ENCODE results near the gene PLEK. TPM values are rescaled to one million over a fixed set of nuclear protein-coding genes. Genes with fewer than 3 reads are reported as not detected.

The PLEK gene
- total RNA-seq, 1 donor from 2014 or later = 3.2 TPM

DNA sequence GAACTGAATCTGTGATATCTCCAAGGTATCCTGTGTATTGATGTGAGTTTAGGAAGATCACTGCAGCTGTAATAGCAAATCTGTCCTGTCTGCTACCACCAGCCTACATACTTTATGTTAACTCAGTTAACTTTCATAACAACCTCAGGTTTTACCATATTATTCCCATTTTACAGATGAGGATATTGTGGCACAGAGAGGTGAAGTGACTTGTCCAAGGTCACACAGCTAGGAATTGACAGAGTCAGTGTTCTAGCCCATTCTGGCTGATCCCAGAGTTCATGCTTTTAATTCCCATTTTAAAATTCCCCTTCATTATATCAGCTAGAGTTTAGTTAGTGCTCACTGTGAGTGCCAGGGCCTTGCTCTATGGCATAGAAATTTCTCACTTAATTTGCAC is 49.4 kb downstream of the PLEK start:
- no peak for DNase-seq (ENCODE audit: low spot score)

DNA sequence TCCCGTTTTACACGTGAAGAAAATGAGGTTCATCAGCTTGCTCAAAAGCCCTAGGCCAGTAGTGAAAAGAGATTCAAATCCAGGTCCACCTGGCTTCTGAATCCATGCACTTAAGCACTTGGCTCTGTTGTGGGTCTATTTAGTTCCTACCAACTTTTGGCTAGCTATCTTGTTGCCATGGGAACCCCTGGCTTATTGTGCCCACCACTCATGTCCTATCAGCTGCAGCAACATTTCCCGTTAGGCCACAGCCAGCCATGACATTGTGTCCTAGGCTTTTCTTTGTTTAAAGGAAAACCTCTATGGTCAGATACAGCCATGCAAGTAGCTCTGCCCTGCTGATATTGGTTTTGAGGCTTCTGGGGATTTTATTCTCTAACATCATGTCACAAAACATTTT is 49.8 kb downstream of the PLEK start:
- H3K27me3 Mint-ChIP-seq (ENCODE audit: insufficient read depth) = peaks cover 4% of the 10 kb centered on the region
- DNase-seq (ENCODE audit: low spot score) = no peak
- intact Hi-C loops (cut with micrococcal nuclease) = no loop called here
- H3K9me3 Mint-ChIP-seq = no peaks in the 10 kb centered on the region
- peaks cover 26% of the 10 kb centered on the region for H3K4me1 Mint-ChIP-seq (ENCODE audit: low read depth)
- no peak overlapping the region for H3K27ac Mint-ChIP-seq
- H3K36me3 Mint-ChIP-seq (ENCODE audit: low read depth) = no peaks in the 10 kb centered on the region
- no peak overlapping the region for H3K4me3 Mint-ChIP-seq

More for the DNA sequence above, 49.4 kb downstream of the PLEK start:
- Mint-ChIP-seq H3K27me3 (ENCODE audit: insufficient read depth) (peaks cover 2% of the 10 kb centered on the region), H3K9me3 (peaks cover under 1% of the 10 kb centered on the region), H3K27ac (no peak overlapping the region), H3K36me3 (ENCODE audit: low read depth) (no peaks in the 10 kb centered on the region), H3K4me1 (ENCODE audit: low read depth) (peaks cover 26% of the 10 kb centered on the region), H3K4me3 (no peak overlapping the region)
- intact Hi-C loops (cut with micrococcal nuclease) = no loop called here

- Mint-ChIP-seq H3K27me3 (ENCODE audit: insufficient read depth) (peaks cover 4% of the 10 kb centered on the region), H3K9me3 (no peaks in the 10 kb centered on the region), H3K36me3 (ENCODE audit: low read depth) (no peaks in the 10 kb centered on the region), H3K4me1 (ENCODE audit: low read depth) (peaks cover 29% of the 10 kb centered on the region), H3K4me3 (no peak overlapping the region), H3K27ac (no peak overlapping the region)
- intact Hi-C loops (cut with micrococcal nuclease) = no loop called here
- DNase-seq (ENCODE audit: low spot score) = no peak
Measured at GRCh38 chr2:68415521-68415920, 50.4 kb downstream of the PLEK start.

- no peak for DNase-seq (ENCODE audit: low spot score)
- H3K27me3 Mint-ChIP-seq (ENCODE audit: insufficient read depth) = peaks cover 4% of the 10 kb centered on the region
- peaks cover 35% of the 10 kb centered on the region for H3K4me1 Mint-ChIP-seq (ENCODE audit: low read depth)
- no peak overlapping the region for H3K4me3 Mint-ChIP-seq
- no peaks in the 10 kb centered on the region for H3K9me3 Mint-ChIP-seq
- H3K27ac Mint-ChIP-seq = no peak overlapping the region
- H3K36me3 Mint-ChIP-seq (ENCODE audit: low read depth) = no peaks in the 10 kb centered on the region
- intact Hi-C loops (cut with micrococcal nuclease) = no loop called here
Measured at GRCh38 chr2:68416081-68416675, 51.1 kb downstream of the PLEK start.

DNA sequence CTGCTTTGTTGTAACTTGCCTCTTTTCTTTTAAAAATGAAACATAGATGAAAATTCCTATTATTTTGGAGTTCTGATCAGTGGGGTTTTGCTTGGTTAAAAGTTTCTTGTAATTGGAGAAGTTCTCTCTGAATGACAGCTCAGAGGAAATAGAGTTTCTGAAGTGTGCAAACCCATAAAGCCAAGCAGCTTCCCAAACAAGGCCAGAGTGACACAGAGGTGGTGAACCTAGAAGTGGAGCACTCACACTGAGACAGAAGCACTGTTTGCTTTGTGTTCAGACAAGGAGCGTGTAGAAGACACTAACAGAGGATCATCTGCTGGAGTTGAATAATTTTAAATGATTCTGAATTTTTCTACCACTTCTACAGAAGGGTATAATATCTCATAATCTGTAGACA is 52.8 kb downstream of the PLEK start:
- Mint-ChIP-seq H3K9me3 (peaks cover 7% of the 10 kb centered on the region), H3K4me3 (no peak overlapping the region), H3K27me3 (ENCODE audit: insufficient read depth) (peaks cover 4% of the 10 kb centered on the region), H3K4me1 (ENCODE audit: low read depth) (peaks cover 33% of the 10 kb centered on the region), H3K27ac (peak overlapping the region; percentile 11), H3K36me3 (ENCODE audit: low read depth) (peaks cover 3% of the 10 kb centered on the region)
- intact Hi-C loops (cut with micrococcal nuclease) = no loop called here
- no peak for DNase-seq (ENCODE audit: low spot score)

DNA sequence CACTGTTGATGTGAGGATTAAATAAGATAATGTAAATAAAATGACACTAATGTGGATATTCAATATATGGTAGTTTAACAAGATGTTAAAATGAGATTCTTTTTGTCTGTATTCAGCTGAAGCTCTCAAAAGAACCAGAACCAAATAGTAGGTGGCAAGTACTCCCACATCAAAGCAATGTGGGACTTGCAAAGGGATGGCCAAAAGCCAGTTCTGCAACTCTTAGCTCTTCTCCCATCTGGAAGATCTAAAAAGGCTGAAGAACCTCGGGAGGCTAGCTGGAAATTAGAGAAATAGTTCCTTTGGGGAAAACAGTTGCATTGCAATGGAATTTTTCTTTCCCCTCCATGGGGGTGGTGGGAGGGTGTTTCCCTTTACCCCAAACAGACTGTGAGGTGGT is 53.3 kb downstream of the PLEK start:
- H3K4me3 Mint-ChIP-seq = no peak overlapping the region
- DNase-seq (ENCODE audit: low spot score) = no peak
- no peak overlapping the region for H3K27ac Mint-ChIP-seq
- H3K36me3 Mint-ChIP-seq (ENCODE audit: low read depth) = peaks cover 3% of the 10 kb centered on the region
- peaks cover 33% of the 10 kb centered on the region for H3K4me1 Mint-ChIP-seq (ENCODE audit: low read depth)
- H3K9me3 Mint-ChIP-seq = peaks cover 7% of the 10 kb centered on the region
- intact Hi-C loops (cut with micrococcal nuclease) = no loop called here
- peaks cover 4% of the 10 kb centered on the region for H3K27me3 Mint-ChIP-seq (ENCODE audit: insufficient read depth)

DNA sequence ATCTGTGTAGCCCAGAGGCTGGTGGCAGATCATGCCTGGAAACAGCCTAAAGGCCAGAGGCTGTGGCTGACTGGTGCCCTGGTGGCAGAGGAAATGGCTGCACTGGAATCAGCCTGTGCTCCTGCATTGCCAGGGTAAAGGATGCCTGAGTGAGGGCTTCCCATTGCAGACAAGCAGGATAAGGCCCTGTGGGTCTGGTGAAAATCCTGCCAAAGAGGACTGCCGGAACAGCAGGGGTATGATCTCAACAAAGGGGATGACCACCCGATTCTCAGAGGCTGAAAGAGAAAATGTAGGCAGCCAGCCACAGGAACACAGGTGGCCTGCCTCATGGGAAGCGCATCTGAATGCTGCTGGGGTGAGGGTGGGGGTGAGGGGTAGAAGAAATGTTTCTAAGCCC is 53.8 kb downstream of the PLEK start:
- no peak for DNase-seq (ENCODE audit: low spot score)
- Mint-ChIP-seq H3K27ac (no peak overlapping the region), H3K9me3 (peaks cover 7% of the 10 kb centered on the region), H3K4me3 (no peak overlapping the region), H3K4me1 (ENCODE audit: low read depth) (peaks cover 33% of the 10 kb centered on the region), H3K27me3 (ENCODE audit: insufficient read depth) (peaks cover 4% of the 10 kb centered on the region), H3K36me3 (ENCODE audit: low read depth) (peaks cover 3% of the 10 kb centered on the region)
- intact Hi-C loops (cut with micrococcal nuclease) = no loop called here

DNA sequence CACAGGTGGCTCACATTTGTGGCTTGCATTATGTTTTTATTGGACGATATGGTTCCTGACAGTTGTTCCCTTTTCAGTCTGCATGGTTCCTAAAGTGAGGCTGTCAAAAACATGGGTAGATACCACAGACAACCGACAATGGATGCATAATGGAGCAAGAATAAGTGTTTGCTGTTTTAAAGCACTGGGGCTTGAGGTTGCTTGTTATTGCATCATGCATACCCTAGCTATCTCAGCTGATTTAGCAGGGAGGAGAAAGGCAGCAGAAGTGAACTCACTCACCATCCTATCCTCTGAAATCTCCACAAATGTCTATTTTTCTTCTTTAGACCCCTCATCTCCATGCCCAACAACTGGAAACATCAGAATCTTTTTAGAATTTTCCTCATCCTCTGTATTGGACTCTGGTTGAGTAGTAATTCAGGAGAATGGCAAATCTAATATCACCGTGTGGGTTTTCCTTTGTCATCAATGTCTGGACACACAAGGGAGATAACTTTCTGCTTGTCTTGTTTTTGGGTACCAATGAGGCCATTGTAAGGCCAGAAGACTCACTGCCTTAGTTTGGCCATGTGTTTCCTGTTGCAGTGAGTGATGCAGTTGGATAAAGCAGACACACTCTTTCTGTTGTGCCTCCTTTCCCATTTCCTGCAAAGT is 55.3 kb downstream of the PLEK start:
- no peak overlapping the region for H3K27ac Mint-ChIP-seq
- H3K9me3 Mint-ChIP-seq = peaks cover 7% of the 10 kb centered on the region
- peaks cover 33% of the 10 kb centered on the region for H3K4me1 Mint-ChIP-seq (ENCODE audit: low read depth)
- no peak overlapping the region for H3K4me3 Mint-ChIP-seq
- H3K36me3 Mint-ChIP-seq (ENCODE audit: low read depth) = peaks cover 3% of the 10 kb centered on the region
- peaks cover 4% of the 10 kb centered on the region for H3K27me3 Mint-ChIP-seq (ENCODE audit: insufficient read depth)
- DNase-seq (ENCODE audit: low spot score) = no peak
- intact Hi-C loops (cut with micrococcal nuclease) = no loop called here

DNA sequence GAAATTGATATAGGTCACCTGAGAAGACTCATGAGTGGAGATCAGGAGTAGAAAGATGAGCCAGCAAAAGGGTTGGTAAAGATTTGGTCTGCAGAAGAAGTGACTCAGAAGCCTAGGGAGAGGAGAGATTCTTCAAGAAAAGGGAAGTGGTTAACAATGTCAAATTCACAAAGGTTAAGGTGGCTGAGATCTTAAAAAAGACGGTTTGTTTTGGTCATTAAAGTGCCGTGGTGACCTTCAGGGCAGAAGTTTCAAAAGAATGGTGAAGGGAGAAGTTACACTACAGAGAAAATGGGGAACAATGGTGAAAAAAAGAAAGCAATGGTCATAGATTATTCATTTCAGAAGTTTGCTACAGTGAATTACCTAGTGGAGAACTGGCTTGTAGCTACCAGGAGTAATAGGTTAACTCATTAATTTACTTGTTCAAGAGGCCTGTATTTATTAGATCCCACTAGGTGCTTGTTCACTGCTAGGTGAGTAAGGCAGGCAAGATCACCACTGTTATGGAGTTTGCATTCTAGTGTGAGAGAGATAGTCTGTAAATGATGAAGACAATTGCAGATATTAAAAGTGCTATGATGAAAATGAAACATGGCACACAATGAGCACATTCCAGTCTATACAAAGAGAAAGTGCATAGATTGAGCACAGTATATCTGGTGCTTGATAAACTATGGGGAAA is 59.0 kb downstream of the PLEK start:
- H3K27me3 Mint-ChIP-seq (ENCODE audit: insufficient read depth) = peaks cover 4% of the 10 kb centered on the region
- H3K4me3 Mint-ChIP-seq = no peak overlapping the region
- peaks cover 21% of the 10 kb centered on the region for H3K4me1 Mint-ChIP-seq (ENCODE audit: low read depth)
- H3K27ac Mint-ChIP-seq = no peak overlapping the region
- intact Hi-C loops (cut with micrococcal nuclease) = loop anchor here (1.0 to 2.0 kb wide), 4 partner anchors 17 to 53 kb away; no protein-coding TSS in a partner anchor
- DNase-seq (ENCODE audit: low spot score) = no peak
- peaks cover 3% of the 10 kb centered on the region for H3K36me3 Mint-ChIP-seq (ENCODE audit: low read depth)
- H3K9me3 Mint-ChIP-seq = peaks cover 7% of the 10 kb centered on the region

- Mint-ChIP-seq H3K27ac (no peak overlapping the region), H3K4me3 (no peak overlapping the region), H3K4me1 (ENCODE audit: low read depth) (peaks cover 18% of the 10 kb centered on the region), H3K27me3 (ENCODE audit: insufficient read depth) (peaks cover 4% of the 10 kb centered on the region), H3K9me3 (peaks cover 7% of the 10 kb centered on the region), H3K36me3 (ENCODE audit: low read depth) (peaks cover 3% of the 10 kb centered on the region)
- DNase-seq (ENCODE audit: low spot score) = no peak
- intact Hi-C loops (cut with micrococcal nuclease) = loop anchor here (2.0 kb wide), 2 partner anchors 19 to 55 kb away; no protein-coding TSS in a partner anchor
Measured at GRCh38 chr2:68425503-68425902, 60.4 kb downstream of the PLEK start.

GRCh38 chr2:68426446-68426845 is 61.4 kb downstream of the PLEK start:
- Mint-ChIP-seq H3K36me3 (ENCODE audit: low read depth) (peaks cover 3% of the 10 kb centered on the region), H3K4me1 (ENCODE audit: low read depth) (peaks cover 12% of the 10 kb centered on the region), H3K27ac (no peak overlapping the region), H3K27me3 (ENCODE audit: insufficient read depth) (peaks cover 4% of the 10 kb centered on the region), H3K9me3 (peaks cover 6% of the 10 kb centered on the region), H3K4me3 (no peak overlapping the region)
- intact Hi-C loops (cut with micrococcal nuclease) = no loop called here
- no peak for DNase-seq (ENCODE audit: low spot score)

- Mint-ChIP-seq H3K9me3 (peaks cover under 1% of the 10 kb centered on the region), H3K27ac (no peak overlapping the region), H3K27me3 (ENCODE audit: insufficient read depth) (peaks cover 4% of the 10 kb centered on the region), H3K4me1 (ENCODE audit: low read depth) (peaks cover 8% of the 10 kb centered on the region), H3K4me3 (no peak overlapping the region), H3K36me3 (ENCODE audit: low read depth) (peaks cover under 1% of the 10 kb centered on the region)
- intact Hi-C loops (cut with micrococcal nuclease) = no loop called here
- no peak for DNase-seq (ENCODE audit: low spot score)
Measured at GRCh38 chr2:68426848-68427579, 61.9 kb downstream of the PLEK start.

DNA sequence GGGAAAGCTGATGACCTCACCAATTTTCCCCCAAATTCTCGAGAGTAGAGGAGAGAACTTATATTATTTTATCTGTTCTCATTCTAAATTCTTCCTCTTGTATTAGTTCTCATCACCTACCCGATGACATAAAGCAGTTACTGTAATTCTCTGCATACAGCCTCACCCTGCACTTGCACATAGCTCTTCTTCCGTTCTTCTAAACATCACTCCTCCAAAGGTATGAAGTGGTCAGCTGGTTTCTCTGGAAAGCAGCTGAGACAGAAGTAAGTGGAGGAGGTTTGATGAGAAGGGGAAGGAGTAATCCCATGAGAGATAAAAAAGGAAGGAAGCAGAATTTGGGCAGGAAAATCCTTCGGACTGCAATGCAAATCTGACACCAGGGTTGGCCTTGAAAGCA is 63.0 kb downstream of the PLEK start:
- H3K27ac Mint-ChIP-seq = no peak overlapping the region
- peaks cover 4% of the 10 kb centered on the region for H3K27me3 Mint-ChIP-seq (ENCODE audit: insufficient read depth)
- no peaks in the 10 kb centered on the region for H3K36me3 Mint-ChIP-seq (ENCODE audit: low read depth)
- no peak for DNase-seq (ENCODE audit: low spot score)
- intact Hi-C loops (cut with micrococcal nuclease) = no loop called here
- H3K4me1 Mint-ChIP-seq (ENCODE audit: low read depth) = peaks cover 8% of the 10 kb centered on the region
- no peak overlapping the region for H3K4me3 Mint-ChIP-seq
- no peaks in the 10 kb centered on the region for H3K9me3 Mint-ChIP-seq

Data from activated T-helper 1 cell treated with anti-CD3 and anti-CD28 coated beads, Interleukin-12 subunit alpha, Interleukin-12 subunit beta, Interleukin-2, Interleukin-4 antibody, amounts not matched to agents 30 ng/mL and 10 ng/mL and 1 ng/mL, durations not matched to agents 14 hours and 24 hours and 36 hours (primary cell).